ENCODE results near the gene COX4I2.
"Not testable (repeated sequence)": the region's sequence is repeated elsewhere in the genome, so short reads cannot be mapped to it uniquely, and the experiment has no call there.

The COX4I2 gene

GRCh38 chr20:31604567-31605030, 33.1 kb upstream of the COX4I2 start:
- Mint-ChIP-seq H3K9me3 (no peaks in the 10 kb centered on the region), H3K4me1 (ENCODE audit: low read depth) (peaks cover 38% of the 10 kb centered on the region), H3K27ac (peak overlapping the region; percentile 49), H3K27me3 (peaks cover 48% of the 10 kb centered on the region), H3K36me3 (ENCODE audit: low read depth) (no peaks in the 10 kb centered on the region), H3K4me3 (peak overlapping the region; percentile 91)

DNA sequence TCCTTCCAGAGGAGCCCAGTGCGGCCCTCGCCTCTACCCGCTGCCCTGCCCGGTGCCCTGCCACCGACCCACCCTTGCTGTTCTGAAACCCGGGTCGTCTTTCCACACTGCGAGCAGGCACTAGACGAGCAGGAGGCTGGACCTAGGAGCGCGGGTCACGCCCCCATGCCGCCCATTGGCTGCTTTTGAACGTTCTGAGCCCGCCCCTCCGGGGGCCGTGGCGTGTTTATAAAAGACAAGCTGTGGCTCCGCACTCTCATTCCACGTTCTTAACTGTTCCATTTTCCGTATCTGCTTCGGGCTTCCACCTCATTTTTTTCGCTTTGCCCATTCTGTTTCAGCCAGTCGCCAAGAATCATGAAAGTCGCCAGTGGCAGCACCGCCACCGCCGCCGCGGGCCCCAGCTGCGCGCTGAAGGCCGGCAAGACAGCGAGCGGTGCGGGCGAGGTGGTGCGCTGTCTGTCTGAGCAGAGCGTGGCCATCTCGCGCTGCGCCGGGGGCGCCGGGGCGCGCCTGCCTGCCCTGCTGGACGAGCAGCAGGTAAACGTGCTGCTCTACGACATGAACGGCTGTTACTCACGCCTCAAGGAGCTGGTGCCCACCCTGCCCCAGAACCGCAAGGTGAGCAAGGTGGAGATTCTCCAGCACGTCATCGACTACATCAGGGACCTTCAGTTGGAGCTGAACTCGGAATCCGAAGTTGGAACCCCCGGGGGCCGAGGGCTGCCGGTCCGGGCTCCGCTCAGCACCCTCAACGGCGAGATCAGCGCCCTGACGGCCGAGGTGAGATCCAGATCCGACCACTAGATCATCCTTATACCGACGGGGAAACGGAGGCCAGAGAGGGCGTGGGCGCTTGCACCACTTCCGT, 32.4 kb upstream of the COX4I2 start, which contains the start of gene ID1:
ID1 (plus strand) TSS at position 259 of the 871 bp plus-strand sequence; CDS start at position 358, 99 bp downstream.
- peaks cover 48% of the 10 kb centered on the region for H3K27me3 Mint-ChIP-seq
- no peaks in the 10 kb centered on the region for H3K9me3 Mint-ChIP-seq
- H3K27ac Mint-ChIP-seq = peak within 1 kb of the TSS; percentile 52
- peaks cover 38% of the 10 kb centered on the region for H3K4me1 Mint-ChIP-seq (ENCODE audit: low read depth)
- no peaks in the 10 kb centered on the region for H3K36me3 Mint-ChIP-seq (ENCODE audit: low read depth)
- H3K4me3 Mint-ChIP-seq = peak within 1 kb of the TSS; percentile 91

- H3K9me3 Mint-ChIP-seq = no peaks in the 10 kb centered on the region
- no peaks in the 10 kb centered on the region for H3K36me3 Mint-ChIP-seq (ENCODE audit: low read depth)
- H3K27me3 Mint-ChIP-seq = peaks cover 48% of the 10 kb centered on the region
- H3K27ac Mint-ChIP-seq = peak overlapping the region; percentile 52
- peak overlapping the region; percentile 91 for H3K4me3 Mint-ChIP-seq
- peaks cover 38% of the 10 kb centered on the region for H3K4me1 Mint-ChIP-seq (ENCODE audit: low read depth)
Observed at GRCh38 chr20:31605902-31606803, 31.6 kb upstream of the COX4I2 start.

DNA sequence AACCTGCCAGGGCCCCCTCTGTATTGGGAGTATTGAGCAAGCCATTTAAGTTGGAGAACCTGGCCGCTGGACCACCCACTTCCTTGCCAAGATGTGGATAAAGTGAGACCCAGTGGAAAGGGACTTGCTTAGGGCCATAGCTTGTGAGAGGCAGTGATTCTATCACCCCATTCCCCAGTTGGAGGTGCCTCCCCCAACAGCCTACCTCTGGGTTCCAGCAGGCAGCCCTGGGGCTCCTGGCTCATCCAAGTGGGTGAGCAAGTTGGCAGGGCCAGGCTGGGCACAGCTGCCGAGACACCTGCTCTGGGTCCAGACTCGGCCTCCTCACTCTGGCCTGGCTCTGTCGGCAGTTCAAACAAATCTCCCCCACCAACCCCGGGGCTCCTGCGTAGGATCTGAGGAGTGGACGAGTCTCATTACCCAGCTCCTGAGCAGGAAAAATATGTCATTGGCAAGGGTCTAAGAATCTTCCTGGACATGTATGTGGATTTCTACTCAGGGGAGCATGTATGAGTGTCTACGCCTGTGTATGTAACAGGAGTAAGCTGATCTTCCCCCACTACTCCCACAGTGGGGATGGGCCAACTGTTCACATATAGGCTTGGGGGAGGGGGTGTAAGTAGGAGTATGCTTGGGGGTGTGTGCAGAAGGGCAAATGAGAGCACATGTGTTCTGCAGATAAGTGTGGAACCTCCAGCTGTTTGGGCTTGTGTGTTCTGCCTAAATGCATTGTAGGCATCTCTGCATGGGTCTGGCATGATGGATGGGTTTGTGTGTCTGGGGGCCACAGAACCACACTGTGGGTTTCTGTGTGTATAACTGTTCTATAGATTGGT, 30.7 kb upstream of the COX4I2 start:
- no peaks in the 10 kb centered on the region for H3K9me3 Mint-ChIP-seq
- H3K27me3 Mint-ChIP-seq = peaks cover 48% of the 10 kb centered on the region
- peaks cover 38% of the 10 kb centered on the region for H3K4me1 Mint-ChIP-seq (ENCODE audit: low read depth)
- H3K27ac Mint-ChIP-seq = no peak overlapping the region
- no peaks in the 10 kb centered on the region for H3K36me3 Mint-ChIP-seq (ENCODE audit: low read depth)
- no peak overlapping the region for H3K4me3 Mint-ChIP-seq

GRCh38 chr20:31607640-31608250, 30.0 kb upstream of the COX4I2 start:
- H3K27ac Mint-ChIP-seq = no peak overlapping the region
- H3K27me3 Mint-ChIP-seq = peaks cover 44% of the 10 kb centered on the region
- H3K4me3 Mint-ChIP-seq = no peak overlapping the region
- H3K9me3 Mint-ChIP-seq = no peaks in the 10 kb centered on the region
- H3K4me1 Mint-ChIP-seq (ENCODE audit: low read depth) = peaks cover 34% of the 10 kb centered on the region
- no peaks in the 10 kb centered on the region for H3K36me3 Mint-ChIP-seq (ENCODE audit: low read depth)

- Mint-ChIP-seq H3K36me3 (ENCODE audit: low read depth) (no peaks in the 10 kb centered on the region), H3K4me1 (ENCODE audit: low read depth) (peaks cover 29% of the 10 kb centered on the region), H3K4me3 (no peak overlapping the region), H3K27ac (no peak overlapping the region), H3K27me3 (peaks cover 41% of the 10 kb centered on the region), H3K9me3 (no peaks in the 10 kb centered on the region)
Observed at GRCh38 chr20:31608251-31608945, 29.3 kb upstream of the COX4I2 start.

- not testable (repeated sequence) for H3K9me3 Mint-ChIP-seq; H3K36me3 Mint-ChIP-seq (ENCODE audit: low read depth); H3K4me3 Mint-ChIP-seq; H3K4me1 Mint-ChIP-seq (ENCODE audit: low read depth); H3K27ac Mint-ChIP-seq
- peaks cover 15% of the 10 kb centered on the region for H3K27me3 Mint-ChIP-seq
Observed at GRCh38 chr20:31612271-31612640, 25.5 kb upstream of the COX4I2 start.

- Mint-ChIP-seq H3K4me3 (no peak overlapping the region), H3K27ac (no peak overlapping the region), H3K36me3 (ENCODE audit: low read depth) (no peaks in the 10 kb centered on the region), H3K27me3 (no peaks in the 10 kb centered on the region), H3K4me1 (ENCODE audit: low read depth) (peaks cover 5% of the 10 kb centered on the region), H3K9me3 (no peaks in the 10 kb centered on the region)
Observed at GRCh38 chr20:31615416-31615815, 22.3 kb upstream of the COX4I2 start.

DNA sequence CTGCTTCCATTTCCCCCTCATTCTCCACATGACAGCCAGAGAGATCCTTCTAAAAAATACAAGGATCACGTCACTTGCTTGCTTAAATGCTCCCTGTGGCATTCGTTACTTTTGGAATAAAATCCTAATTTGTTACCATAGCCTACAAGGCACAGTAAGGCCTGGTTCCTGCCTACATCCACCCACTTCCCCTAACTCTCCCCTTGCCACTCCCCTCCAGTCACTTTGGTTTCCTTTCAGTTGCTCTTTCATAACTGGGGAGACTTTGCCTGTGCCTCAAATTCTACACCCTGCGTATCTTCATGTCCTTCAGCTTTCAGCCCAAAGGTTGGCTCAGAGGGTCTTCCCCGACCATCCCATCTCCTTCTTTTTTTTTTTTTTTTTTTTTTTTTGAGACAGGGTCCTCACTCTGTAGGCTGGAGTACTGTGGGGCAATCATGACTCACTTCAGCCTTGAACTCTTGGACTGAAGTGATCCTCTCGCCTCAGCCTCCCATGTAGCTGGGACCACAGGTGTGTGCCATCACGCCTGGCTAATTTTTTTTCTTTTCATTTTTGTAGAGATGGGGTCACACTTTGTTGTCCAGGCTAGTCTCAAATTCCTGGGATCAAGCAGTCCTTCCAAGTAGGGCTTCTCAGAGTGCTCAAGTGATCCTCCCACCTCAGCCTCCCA, 20.1 kb upstream of the COX4I2 start:
- peaks cover 5% of the 10 kb centered on the region for H3K4me1 Mint-ChIP-seq (ENCODE audit: low read depth)
- H3K36me3 Mint-ChIP-seq (ENCODE audit: low read depth) = no peaks in the 10 kb centered on the region
- no peak overlapping the region for H3K27ac Mint-ChIP-seq
- no peak overlapping the region for H3K4me3 Mint-ChIP-seq
- no peaks in the 10 kb centered on the region for H3K9me3 Mint-ChIP-seq
- H3K27me3 Mint-ChIP-seq = no peaks in the 10 kb centered on the region

GRCh38 chr20:31620246-31620645, 17.5 kb upstream of the COX4I2 start:
- no peak overlapping the region for H3K4me3 Mint-ChIP-seq
- no peaks in the 10 kb centered on the region for H3K27me3 Mint-ChIP-seq
- H3K4me1 Mint-ChIP-seq (ENCODE audit: low read depth) = peaks cover 5% of the 10 kb centered on the region
- H3K9me3 Mint-ChIP-seq = no peaks in the 10 kb centered on the region
- H3K36me3 Mint-ChIP-seq (ENCODE audit: low read depth) = no peaks in the 10 kb centered on the region
- no peak overlapping the region for H3K27ac Mint-ChIP-seq

DNA sequence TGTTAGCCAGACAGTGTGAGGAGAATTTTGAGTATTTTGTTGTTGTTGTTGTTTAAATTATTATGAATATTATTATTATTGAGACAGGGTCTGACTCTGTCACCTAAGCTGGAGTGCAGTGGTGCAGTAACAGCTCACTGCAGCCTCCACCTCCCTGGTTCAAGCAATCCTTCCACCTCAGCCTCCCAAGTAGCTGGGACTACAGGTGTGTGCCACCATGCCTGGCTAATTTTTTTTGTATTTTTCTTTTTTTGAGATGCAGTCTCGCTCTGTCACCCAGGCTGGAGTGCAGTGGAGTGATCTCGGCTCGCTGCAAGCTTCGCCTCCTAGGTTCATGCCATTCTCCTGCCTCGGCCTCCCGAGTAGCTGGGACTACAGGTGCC, 14.6 kb upstream of the COX4I2 start:
- not testable (repeated sequence) for H3K27me3 Mint-ChIP-seq; H3K4me1 Mint-ChIP-seq (ENCODE audit: low read depth); H3K4me3 Mint-ChIP-seq; H3K9me3 Mint-ChIP-seq; H3K36me3 Mint-ChIP-seq (ENCODE audit: low read depth); H3K27ac Mint-ChIP-seq

- not testable (repeated sequence) for H3K4me1 Mint-ChIP-seq (ENCODE audit: low read depth); H3K27me3 Mint-ChIP-seq; H3K36me3 Mint-ChIP-seq (ENCODE audit: low read depth); H3K4me3 Mint-ChIP-seq; H3K9me3 Mint-ChIP-seq; H3K27ac Mint-ChIP-seq
Observed at GRCh38 chr20:31626534-31626933, 11.2 kb upstream of the COX4I2 start.

GRCh38 chr20:31628057-31628456, 9.7 kb upstream of the COX4I2 start:
- H3K27ac Mint-ChIP-seq; H3K36me3 Mint-ChIP-seq (ENCODE audit: low read depth); H3K4me3 Mint-ChIP-seq; H3K4me1 Mint-ChIP-seq (ENCODE audit: low read depth); H3K27me3 Mint-ChIP-seq; H3K9me3 Mint-ChIP-seq: not testable (repeated sequence)

Data from stimulated activated naive CD8-positive, alpha-beta T cell treated with anti-CD3 and anti-CD28 coated beads, Interleukin-15, Interleukin-2, amounts not matched to agents 100 ng/mL and 50 ng/mL, for 24 hours (primary cell).